HCT116 (cell line): ENCODE results near the gene FCAMR. TPM values are rescaled to one million over a fixed set of nuclear protein-coding genes. Genes with fewer than 3 reads are reported as not detected.

Source experiments
- ATAC-seq: fragments of 200-7000 bp; cut with Tn5 transposase; 2 replicates; pipeline ENCODE4 v1.9.1; 2020; ENCODE audit warnings: mild to moderate bottlenecking, moderate library complexity
- BruUV-seq: library from RNA; stranded (reverse); fragments of 400-500 nt; replicated peaks from 2 replicates; lab custom pipeline; 2021; lab: Mats Ljungman, UMichigan
- CTCF ChIA-PET: fragments of 300-600 bp; sonication (Branson Sonifier 250); formaldehyde crosslinking; loops from one replicate; lab custom pipeline; 2021; ENCODE audit warnings: antibody characterized with exemption; lab: Charles Lee
- POLR2A ChIA-PET: fragments of 300-600, 350-600 bp; sonication (Branson Sonifier 250); formaldehyde crosslinking; loops from one replicate; lab custom pipeline; 2021; ENCODE audit warnings: antibody characterized with exemption; lab: Charles Lee
- RAD21 ChIA-PET, 2 experiments: fragments of 300-600 bp; sonication (Branson Sonifier 250); formaldehyde crosslinking; loops; one replicate each; lab custom pipeline; 2023; ENCODE audit warnings: low total read pairs in 2 of 2; ENCODE audit not compliant: uncharacterized antibody in 2 of 2, unreplicated experiment in 2 of 2, low non-redundant PET in 1 of 2; lab: Charles Lee
- DNase-seq: peaks from one replicate; pipeline ENCODE4 v3.0.0-alpha.2; 2010; ENCODE audit warnings: low read depth, low spot score
- H2AFZ ChIP-seq: fragments of 200-600 bp; shearing (Covaris generic), sonication (generic); 2 replicates; pipeline ENCODE4 v1.6.1; 2017; ENCODE audit warnings: low read depth, mixed run types, mixed read lengths, antibody characterized with exemption, low read length; ENCODE audit not compliant: poor library complexity, severe bottlenecking
- H3K27ac ChIP-seq: 2 replicates; pipeline ENCODE4 v1.5.1; 2012; ENCODE audit warnings: low read depth, low read length
- H3K27me3 ChIP-seq: fragments of 200-600 bp; sonication (generic); 2 replicates; pipeline ENCODE4 v1.6.1; 2016; ENCODE audit warnings: mixed run types, low read length, mixed read lengths; ENCODE audit not compliant: insufficient read depth
- H3K36me3 ChIP-seq, 2 experiments: fragments of 200-500 bp in 1 of 2; fragments of 200-600 bp in 1 of 2; sonication (Bioruptor generic) in 1 of 2; sonication (generic) in 1 of 2; 2 replicates each; pipeline versions ENCODE4 v1.5.1 to v1.6.1; 2014 to 2016; ENCODE audit warnings: low read length in 2 of 2, inconsistent platforms in 1 of 2, mixed read lengths in 1 of 2, mixed run types in 1 of 2; ENCODE audit not compliant: insufficient read depth in 2 of 2, control insufficient read depth in 1 of 2
- H3K4me1 ChIP-seq, 2 experiments: fragments of 200-600 bp in 1 of 2; sonication (generic) in 1 of 2; 2 replicates each; pipeline versions ENCODE4 v1.5.1 to v1.6.1; 2012 to 2017; ENCODE audit warnings: low read length in 2 of 2, inconsistent platforms in 1 of 2, mild to moderate bottlenecking in 1 of 2, mixed read lengths in 1 of 2, mixed run types in 1 of 2, moderate library complexity in 1 of 2; ENCODE audit not compliant: insufficient read depth in 2 of 2, control insufficient read depth in 1 of 2
- H3K4me2 ChIP-seq: fragments of 200-600 bp; sonication (generic); 2 replicates; pipeline ENCODE4 v1.6.1; 2017; ENCODE audit warnings: mixed run types, low read length, mixed read lengths
- H3K4me3 ChIP-seq, 2 experiments: fragments of 200-600 bp in 1 of 2; sonication (generic) in 1 of 2; replicated peaks in 1 of 2; 2 replicates each; pipeline ENCODE4 v1.5.1; 2011 to 2016; ENCODE audit warnings: low read length in 2 of 2, control low read depth in 1 of 2, low read depth in 1 of 2, mild to moderate bottlenecking in 1 of 2, mixed read lengths in 1 of 2, mixed run types in 1 of 2
- H3K79me2 ChIP-seq: fragments of 200-600 bp; sonication (generic); 2 replicates; pipeline ENCODE4 v1.6.1; 2017; ENCODE audit warnings: mild to moderate bottlenecking, mixed run types, low read length, moderate library complexity, mixed read lengths; ENCODE audit not compliant: insufficient read depth
- H3K9ac ChIP-seq: fragments of 200-600 bp; sonication (generic); 2 replicates; pipeline ENCODE4 v1.6.1; 2016; ENCODE audit warnings: low read length, mixed read lengths
- H3K9me2 ChIP-seq: fragments of 200-600 bp; sonication (generic), shearing (Covaris generic); 2 replicates; pipeline ENCODE4 v1.6.1; 2017; ENCODE audit warnings: mixed run types, mild to moderate bottlenecking, moderate library complexity; ENCODE audit not compliant: insufficient read depth
- H3K9me3 ChIP-seq, 2 experiments: fragments of 200-500 bp in 1 of 2; fragments of 200-600 bp in 1 of 2; sonication (Bioruptor generic) in 1 of 2; sonication (generic) in 1 of 2; 2 replicates each; pipeline ENCODE4 v1.6.1; 2014 to 2017; ENCODE audit warnings: low read length in 2 of 2, mixed read lengths in 2 of 2, inconsistent platforms in 1 of 2, low read depth in 1 of 2, mild to moderate bottlenecking in 1 of 2, mixed run types in 1 of 2, moderate library complexity in 1 of 2; ENCODE audit not compliant: control insufficient read depth in 1 of 2, insufficient read depth in 1 of 2
- H4K20me1 ChIP-seq: fragments of 200-600 bp; sonication (generic), shearing (Covaris generic); 2 replicates; pipeline ENCODE4 v1.6.1; 2017; ENCODE audit warnings: mixed run types, mild to moderate bottlenecking, moderate library complexity; ENCODE audit not compliant: insufficient read depth
- CBX3 ChIP-seq: IDR thresholded peaks from 2 replicates; pipeline ENCODE4 v1.6.1; 2012; ENCODE audit warnings: low read depth
- EZH2phosphoT487 ChIP-seq: fragments of 200-600 bp; IDR thresholded peaks from 2 replicates; pipeline ENCODE4 v1.6.1; 2018; ENCODE audit warnings: antibody characterized with exemption, borderline replicate concordance
- POLR2AphosphoS5 ChIP-seq: IDR thresholded peaks from 2 replicates; pipeline ENCODE4 v1.6.1; 2011; ENCODE audit warnings: mild to moderate bottlenecking, low read depth, low read length, moderate library complexity
- RAD21 ChIP-seq: IDR thresholded peaks from 2 replicates; pipeline ENCODE4 v1.6.1; 2012; ENCODE audit warnings: low read depth, mild to moderate bottlenecking
- SIN3A ChIP-seq: IDR thresholded peaks from 2 replicates; pipeline ENCODE4 v1.6.1; 2012; ENCODE audit warnings: low read depth
- TCF7L2 ChIP-seq: IDR thresholded peaks from 2 replicates; pipeline ENCODE4 v1.7.0; 2011; ENCODE audit warnings: borderline replicate concordance, inconsistent platforms; ENCODE audit not compliant: insufficient read depth, insufficient read length; ENCODE audit errors: extremely low read depth
- ZFX ChIP-seq: fragments of 450-650 bp; IDR thresholded peaks from 2 replicates; pipeline ENCODE4 v1.6.1; 2017
- intact Hi-C: fragments of 100-400 bp; cut with micrococcal nuclease; formaldehyde crosslinking; loops from 2 replicates; pipeline ENCODE4 v1.10.0; 2022
- total RNA-seq: library from RNA; stranded (reverse); gene quantifications from one replicate; pipeline ENCODE4 v1.2.1, GENCODE V29; 2021; ENCODE audit not compliant: unreplicated experiment

Gene FCAMR
- total RNA-seq, 1 experiment from 2014 or later = not detected

DNA sequence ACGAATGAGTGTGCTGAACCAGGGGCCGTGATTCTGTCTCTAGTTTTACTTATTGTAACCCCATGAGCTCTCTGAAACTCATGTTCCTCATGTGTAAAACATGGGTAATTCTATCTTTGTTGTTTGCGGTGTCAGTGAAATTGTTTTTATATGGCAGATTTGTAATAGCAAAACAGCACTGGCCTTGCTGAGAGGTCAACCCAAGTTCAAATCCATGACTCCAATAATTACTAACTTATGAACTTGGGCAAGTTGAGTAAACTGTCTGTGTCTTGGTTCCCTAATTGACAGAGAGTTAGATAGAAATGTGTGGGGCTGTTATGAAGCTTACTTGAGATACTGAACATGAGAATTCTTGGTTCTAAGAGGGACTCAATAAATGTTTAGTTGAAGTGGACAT, 44.5 kb upstream of the FCAMR start:
- RAD21 ChIA-PET = no interaction called here
- ATAC-seq = no peak

DNA sequence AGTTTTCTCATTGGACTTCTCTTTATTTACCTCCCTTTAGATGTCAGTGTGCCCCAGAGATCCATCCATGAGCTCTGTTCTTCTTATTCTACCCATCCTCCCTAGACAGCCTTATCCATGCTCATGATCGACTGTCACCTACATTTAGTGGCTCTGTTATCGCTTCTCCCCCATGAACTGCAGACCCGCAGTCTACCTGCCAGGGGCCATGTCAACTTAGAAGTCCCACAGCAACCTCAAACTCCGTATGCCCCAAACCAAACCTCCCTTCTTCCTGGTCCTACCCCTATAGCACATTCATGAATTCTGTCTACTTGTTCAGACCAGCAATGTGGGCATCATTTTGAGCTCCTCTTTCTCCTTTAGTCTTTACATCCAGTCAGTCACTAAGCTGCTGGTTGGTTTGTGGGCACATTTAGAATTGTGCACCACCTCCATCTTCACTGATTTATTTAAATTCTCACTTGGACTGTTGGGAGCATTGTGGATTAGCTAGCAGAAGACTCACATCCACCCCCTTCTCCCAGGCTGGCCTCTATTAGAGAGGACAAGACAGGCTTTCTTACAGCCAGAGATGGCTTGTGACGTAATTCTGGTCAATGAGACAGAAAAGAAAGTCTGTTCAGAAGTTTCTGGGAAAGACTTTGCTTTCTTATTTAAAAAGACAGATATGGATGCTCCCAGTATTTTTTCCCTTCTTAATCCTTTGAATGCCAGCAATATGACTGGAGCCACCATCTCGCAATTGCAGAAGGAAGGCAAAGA, 43.2 kb upstream of the FCAMR start:
- Histone ChIP-seq H3K9ac (no peak overlapping the region), H3K4me1 (peaks cover 0 to 43% of the 10 kb centered on the region in 2 experiments; a peak in 2 of 4 replicates), H3K79me2 (no peaks in the 10 kb centered on the region), H3K9me2 (no peaks in the 10 kb centered on the region), H3K9me3 (no peaks in the 10 kb centered on the region), H3K36me3 (no peaks in the 10 kb centered on the region), H3K4me3 (no peak overlapping the region), H3K27me3 (no peaks in the 10 kb centered on the region), H4K20me1 (no peaks in the 10 kb centered on the region), H3K27ac (no peak overlapping the region), H3K4me2 (no peak overlapping the region), H2AFZ (no peak overlapping the region)
- DNase-seq (no peak), ATAC-seq (no peak)
- ChIA-PET POLR2A (no interaction called here), RAD21 (no interaction called here), CTCF (no interaction called here)
- TF ChIP-seq POLR2AphosphoS5 = no peak
- TF ChIP-seq SIN3A = no peak
- TF ChIP-seq ZFX = no peak
- TF ChIP-seq TCF7L2 = no peak
- TF ChIP-seq RAD21 = no peak
- TF ChIP-seq CBX3 = no peak
- intact Hi-C loops = no loop called here
- BruUV-seq = no TSS peak

More for the DNA sequence above, 44.5 kb upstream of the FCAMR start:
- Histone ChIP-seq H3K36me3 (no peaks in the 10 kb centered on the region), H3K9me3 (no peaks in the 10 kb centered on the region), H2AFZ (no peak overlapping the region), H3K4me1 (peaks cover 3 to 51% of the 10 kb centered on the region in 2 experiments), H3K9ac (no peak overlapping the region), H3K27ac (no peak overlapping the region), H3K9me2 (no peaks in the 10 kb centered on the region), H3K79me2 (no peaks in the 10 kb centered on the region), H3K27me3 (no peaks in the 10 kb centered on the region), H3K4me3 (no peak overlapping the region), H3K4me2 (no peak overlapping the region), H4K20me1 (no peaks in the 10 kb centered on the region)
- no peak for TF ChIP-seq EZH2phosphoT487
- intact Hi-C loops = no loop called here
- no TSS peak for BruUV-seq
- CTCF ChIA-PET = no interaction called here
- POLR2A ChIA-PET = no interaction called here
- no peak for DNase-seq
